ENCODE data around the gene BCO2. TPM values are rescaled to one million over a fixed set of nuclear protein-coding genes. Genes with fewer than 3 reads are reported as not detected.
A peak's percentile ranks its signal among the peaks of the same experiment; 100 is the strongest.

Gene BCO2
- total and polyA plus RNA-seq, 8 donors = 0.87 to 21.8 (median 1.8) TPM; not detected in 1

DNA sequence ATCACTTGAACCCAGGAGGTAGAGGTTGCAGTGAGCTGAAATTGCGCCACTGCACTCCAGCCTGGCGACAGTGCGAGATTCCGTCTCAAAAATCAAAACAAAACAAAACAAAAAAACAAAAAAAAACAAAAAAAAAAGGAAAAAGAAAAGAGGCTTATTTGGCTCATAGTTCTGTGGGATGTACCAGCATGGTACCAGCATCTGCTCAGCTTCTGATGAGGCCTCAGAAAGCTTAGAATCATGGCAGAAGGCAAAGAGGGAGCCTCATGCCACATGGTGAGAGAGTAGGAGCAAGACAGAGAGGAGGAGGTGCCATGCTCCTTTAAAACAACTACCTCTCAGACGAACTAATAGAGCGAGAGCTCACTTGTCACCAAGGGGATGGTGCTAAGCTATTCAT, 40.3 kb downstream of the BCO2 start:
- Histone ChIP-seq H3K4me3 (no peak overlapping the region), H3K9me3 (no peaks in the 10 kb centered on the region), H3K4me1 (peaks cover 0 to 10% (median 6%) of the 10 kb centered on the region in 4 donors), H3K27me3 (no peaks in the 10 kb centered on the region), H3K27ac (no peak overlapping the region), H3K36me3 (no peaks in the 10 kb centered on the region)
- DNase-seq = no peak
- intact Hi-C loops (cut with DNase I; ENCODE audit: low total_unique reads) = no loop called here
- TF ChIP-seq POLR2AphosphoS5 (IDR thresholded peaks at IDR 0.05) (no peak), EP300 (IDR thresholded peaks at IDR 0.05) (no peak), POLR2A (IDR thresholded peaks at IDR 0.05) (no peak)
- TF ChIP-seq, protein P1, sequence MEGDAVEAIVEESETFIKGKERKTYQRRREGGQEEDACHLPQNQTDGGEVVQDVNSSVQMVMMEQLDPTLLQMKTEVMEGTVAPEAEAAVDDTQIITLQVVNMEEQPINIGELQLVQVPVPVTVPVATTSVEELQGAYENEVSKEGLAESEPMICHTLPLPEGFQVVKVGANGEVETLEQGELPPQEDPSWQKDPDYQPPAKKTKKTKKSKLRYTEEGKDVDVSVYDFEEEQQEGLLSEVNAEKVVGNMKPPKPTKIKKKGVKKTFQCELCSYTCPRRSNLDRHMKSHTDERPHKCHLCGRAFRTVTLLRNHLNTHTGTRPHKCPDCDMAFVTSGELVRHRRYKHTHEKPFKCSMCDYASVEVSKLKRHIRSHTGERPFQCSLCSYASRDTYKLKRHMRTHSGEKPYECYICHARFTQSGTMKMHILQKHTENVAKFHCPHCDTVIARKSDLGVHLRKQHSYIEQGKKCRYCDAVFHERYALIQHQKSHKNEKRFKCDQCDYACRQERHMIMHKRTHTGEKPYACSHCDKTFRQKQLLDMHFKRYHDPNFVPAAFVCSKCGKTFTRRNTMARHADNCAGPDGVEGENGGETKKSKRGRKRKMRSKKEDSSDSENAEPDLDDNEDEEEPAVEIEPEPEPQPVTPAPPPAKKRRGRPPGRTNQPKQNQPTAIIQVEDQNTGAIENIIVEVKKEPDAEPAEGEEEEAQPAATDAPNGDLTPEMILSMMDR (IDR thresholded peaks at IDR 0.05) = no peak
- WGBS, 5 donors = 91 to 97% (median 92%) methylated on average over 6 of the region's 6 CpGs

- no peaks in the 10 kb centered on the region for H3K27me3 ChIP-seq
- no peaks in the 10 kb centered on the region for H3K9me3 ChIP-seq
- no peak for DNase-seq
- peaks cover 0 to 20% (median 13%) of the 10 kb centered on the region in 4 donors for H3K4me1 ChIP-seq
- no peak overlapping the region for H3K27ac ChIP-seq
- intact Hi-C loops (cut with DNase I; ENCODE audit: low total_unique reads) = no loop called here
- no peak overlapping the region for H3K4me3 ChIP-seq
- H3K36me3 ChIP-seq = no peaks in the 10 kb centered on the region
- peak in 1 of 3 donors; percentile 8 for TF ChIP-seq POLR2AphosphoS5 (IDR thresholded peaks at IDR 0.05)
- no peak for TF ChIP-seq POLR2A (IDR thresholded peaks at IDR 0.05)
- TF ChIP-seq EP300 (IDR thresholded peaks at IDR 0.05) = no peak
- TF ChIP-seq, protein P1 (IDR thresholded peaks at IDR 0.05) = no peak
- 43 to 93% (median 67%) methylated on average over 1 of the region's 1 CpG for WGBS, 5 donors
These were observed 41.3 kb downstream of the BCO2 start for GRCh38 chr11:112216561-112217105.

DNA sequence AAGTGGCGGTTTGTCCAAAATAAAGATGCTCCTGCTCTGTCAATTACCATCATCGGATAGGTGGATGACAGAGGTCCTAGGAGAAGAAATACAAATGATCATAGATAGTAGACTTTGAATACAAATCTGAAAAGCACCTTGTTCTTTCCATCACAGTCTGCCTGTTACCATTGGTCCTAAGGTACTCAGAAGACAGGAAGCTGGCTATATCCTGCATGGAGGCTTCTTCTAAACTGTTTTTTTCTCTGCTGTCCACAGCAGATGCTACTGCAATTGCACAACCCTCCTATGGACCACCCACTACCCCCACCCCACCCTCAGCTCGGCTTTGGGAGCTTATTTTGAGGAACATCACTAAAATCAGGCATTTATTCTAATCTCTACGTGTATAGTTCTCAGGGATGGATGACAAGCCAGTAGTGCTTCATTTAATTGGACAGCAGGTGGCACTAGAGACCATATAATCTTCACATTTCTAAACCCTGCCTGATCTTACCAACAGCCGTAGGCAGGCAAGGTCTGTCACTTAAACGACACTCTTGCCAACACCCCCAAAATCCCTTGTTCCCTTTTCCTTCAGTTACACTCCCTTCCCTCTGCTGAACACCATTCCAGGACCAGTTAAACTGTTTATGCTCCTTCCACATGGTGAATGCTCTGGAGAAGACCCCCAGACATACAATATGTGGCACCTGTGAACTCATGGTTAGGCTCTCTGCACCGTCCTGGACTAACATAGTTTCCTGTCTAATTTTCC, 44.3 kb downstream of the BCO2 start:
- peaks cover 0 to 28% (median 20%) of the 10 kb centered on the region in 4 donors for H3K4me1 ChIP-seq
- peak in 1 of 2 donors; percentile 93 for DNase-seq
- H3K27me3 ChIP-seq = no peaks in the 10 kb centered on the region
- no peaks in the 10 kb centered on the region for H3K36me3 ChIP-seq
- intact Hi-C loops (cut with DNase I; ENCODE audit: low total_unique reads) = loop anchor here (5.0 kb wide), 1 partner anchor 58 kb away; no protein-coding TSS in a partner anchor
- 32 to 35% (median 33%) methylated on average over 7 of the region's 7 CpGs for WGBS, 5 donors
- TF ChIP-seq POLR2A (IDR thresholded peaks at IDR 0.05) = no peak
- TF ChIP-seq, protein P1 (IDR thresholded peaks at IDR 0.05) = peak in 5 of 7 experiments; percentile 55 to 89 (median 66)
- H3K9me3 ChIP-seq = no peaks in the 10 kb centered on the region
- H3K27ac ChIP-seq = no peak overlapping the region
- H3K4me3 ChIP-seq = no peak overlapping the region

- 7 to 36% (median 23%) methylated on average over 3 of the region's 3 CpGs for WGBS, 5 donors
- no peaks in the 10 kb centered on the region for H3K9me3 ChIP-seq
- intact Hi-C loops (cut with DNase I; ENCODE audit: low total_unique reads) = loop anchor here (5.0 kb wide), 1 partner anchor 56 kb away; no protein-coding TSS in a partner anchor
- DNase-seq = peak in 1 of 2 donors; percentile 36
- H3K27ac ChIP-seq = peak overlapping the region in 4 of 5 donors; percentile 31 to 64 (median 54)
- TF ChIP-seq POLR2AphosphoS5 (IDR thresholded peaks at IDR 0.05) = no peak
- no peak for TF ChIP-seq EP300 (IDR thresholded peaks at IDR 0.05)
- TF ChIP-seq POLR2A (IDR thresholded peaks at IDR 0.05) = no peak
- TF ChIP-seq, protein P1 (IDR thresholded peaks at IDR 0.05) = no peak
- H3K4me3 ChIP-seq = no peak overlapping the region
- no peaks in the 10 kb centered on the region for H3K27me3 ChIP-seq
- no peaks in the 10 kb centered on the region for H3K36me3 ChIP-seq
- H3K4me1 ChIP-seq = peaks cover 0 to 35% (median 23%) of the 10 kb centered on the region in 4 donors
These were observed 46.0 kb downstream of the BCO2 start for GRCh38 chr11:112221274-112221835.
